ENCODE results near the gene FGR.

The FGR gene

DNA sequence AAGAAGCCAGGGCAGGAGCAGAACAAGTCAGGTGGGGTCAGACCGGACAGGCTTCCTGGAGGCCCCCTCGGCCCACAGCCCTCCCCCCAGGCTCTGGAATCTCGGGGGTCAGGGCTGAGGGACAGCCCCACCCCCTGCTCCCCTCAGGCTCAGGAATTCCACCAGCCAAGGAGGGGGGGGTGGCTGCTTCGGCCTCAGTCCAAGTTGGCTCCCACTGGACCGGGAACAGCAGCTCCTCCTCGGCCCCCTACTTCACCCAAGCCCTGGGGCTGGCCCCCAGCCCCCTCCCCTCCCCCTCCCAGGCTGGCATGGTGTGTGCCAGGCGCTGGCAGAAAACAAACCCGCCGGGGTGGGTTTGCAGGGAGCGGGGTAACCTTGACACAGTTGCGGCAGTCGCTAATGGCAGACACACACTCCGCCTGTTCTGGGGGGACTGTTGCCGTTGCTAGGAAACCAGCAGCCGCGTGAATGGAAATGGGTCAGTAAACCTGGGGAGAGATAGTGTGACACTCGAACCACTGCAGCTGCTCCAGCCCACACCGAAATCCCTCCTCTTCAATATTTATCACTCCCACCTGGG is 63.5 kb downstream of the FGR start:
- no peaks in the 10 kb centered on the region for H3K9me3 ChIP-seq
- TF ChIP-seq, protein P1, sequence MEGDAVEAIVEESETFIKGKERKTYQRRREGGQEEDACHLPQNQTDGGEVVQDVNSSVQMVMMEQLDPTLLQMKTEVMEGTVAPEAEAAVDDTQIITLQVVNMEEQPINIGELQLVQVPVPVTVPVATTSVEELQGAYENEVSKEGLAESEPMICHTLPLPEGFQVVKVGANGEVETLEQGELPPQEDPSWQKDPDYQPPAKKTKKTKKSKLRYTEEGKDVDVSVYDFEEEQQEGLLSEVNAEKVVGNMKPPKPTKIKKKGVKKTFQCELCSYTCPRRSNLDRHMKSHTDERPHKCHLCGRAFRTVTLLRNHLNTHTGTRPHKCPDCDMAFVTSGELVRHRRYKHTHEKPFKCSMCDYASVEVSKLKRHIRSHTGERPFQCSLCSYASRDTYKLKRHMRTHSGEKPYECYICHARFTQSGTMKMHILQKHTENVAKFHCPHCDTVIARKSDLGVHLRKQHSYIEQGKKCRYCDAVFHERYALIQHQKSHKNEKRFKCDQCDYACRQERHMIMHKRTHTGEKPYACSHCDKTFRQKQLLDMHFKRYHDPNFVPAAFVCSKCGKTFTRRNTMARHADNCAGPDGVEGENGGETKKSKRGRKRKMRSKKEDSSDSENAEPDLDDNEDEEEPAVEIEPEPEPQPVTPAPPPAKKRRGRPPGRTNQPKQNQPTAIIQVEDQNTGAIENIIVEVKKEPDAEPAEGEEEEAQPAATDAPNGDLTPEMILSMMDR (IDR thresholded peaks at IDR 0.05): no peak
- H3K36me3 ChIP-seq: no peaks in the 10 kb centered on the region
- intact Hi-C loops (cut with DNase I; ENCODE audit: low total_unique reads): no loop called here
- peak overlapping the region; percentile 7 to 28 for H3K4me3 ChIP-seq
- H3K27me3 ChIP-seq: no peaks in the 10 kb centered on the region
- peaks cover 16 to 97% (median 90%) of the 10 kb centered on the region in 4 donors for H3K4me1 ChIP-seq
- peak overlapping the region; percentile 97 to 99 for H3K27ac ChIP-seq
- DNase-seq: peak in 1 of 2 donors; percentile 80

DNA sequence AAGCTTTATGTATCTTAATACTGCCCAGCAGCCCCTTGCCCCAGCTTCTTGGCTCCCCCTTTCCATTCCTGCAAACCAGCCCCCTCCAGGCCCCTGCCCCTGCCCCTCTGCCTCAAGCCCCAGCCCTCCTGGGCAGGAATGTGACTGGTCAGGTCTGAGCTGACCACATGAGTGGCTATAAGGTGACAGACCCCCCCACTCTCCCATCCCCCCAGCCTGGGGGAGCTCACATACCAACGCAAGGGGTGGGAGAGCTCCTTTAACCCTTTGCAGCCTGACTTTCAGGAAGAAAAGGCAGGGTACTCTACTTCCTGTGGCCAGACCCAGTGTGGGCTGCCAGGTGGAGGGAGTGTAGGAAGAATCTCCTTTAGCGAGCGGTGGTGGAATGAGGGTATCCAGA is 64.2 kb downstream of the FGR start:
- Histone ChIP-seq H3K36me3 (no peaks in the 10 kb centered on the region), H3K4me1 (peaks cover 18 to 98% (median 91%) of the 10 kb centered on the region in 4 donors), H3K4me3 (no peak overlapping the region), H3K27ac (peak overlapping the region; percentile 97 to 99), H3K9me3 (no peaks in the 10 kb centered on the region), H3K27me3 (no peaks in the 10 kb centered on the region)
- no peak for DNase-seq
- intact Hi-C loops (cut with DNase I; ENCODE audit: low total_unique reads): no loop called here
- TF ChIP-seq, protein P1 (IDR thresholded peaks at IDR 0.05): no peak

DNA sequence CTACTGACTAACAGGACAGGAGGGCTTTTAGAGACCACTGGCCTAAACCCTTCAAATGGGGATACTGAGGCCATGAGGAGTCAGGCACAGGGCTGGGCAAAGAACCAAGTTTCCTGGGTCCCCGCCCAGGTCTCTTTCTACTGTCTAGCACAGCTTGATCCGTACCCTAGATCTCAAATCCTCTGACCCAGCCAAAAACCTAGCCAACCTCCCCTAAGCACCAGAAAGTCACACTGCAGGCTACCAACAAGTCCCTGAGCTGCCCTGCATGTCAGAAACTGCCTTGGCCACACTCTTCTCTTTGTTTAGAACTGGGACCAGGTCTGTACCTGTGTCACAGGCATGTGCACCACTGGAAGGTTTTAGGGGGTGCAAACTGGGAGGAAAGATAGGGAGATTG is 64.6 kb downstream of the FGR start:
- intact Hi-C loops (cut with DNase I; ENCODE audit: low total_unique reads): no loop called here
- Histone ChIP-seq H3K27me3 (no peaks in the 10 kb centered on the region), H3K4me1 (peaks cover 22 to 98% (median 96%) of the 10 kb centered on the region in 4 donors), H3K4me3 (no peak overlapping the region), H3K9me3 (no peaks in the 10 kb centered on the region), H3K36me3 (no peaks in the 10 kb centered on the region), H3K27ac (peak overlapping the region; percentile 97 to 99)
- TF ChIP-seq, protein P1 (IDR thresholded peaks at IDR 0.05): no peak
- no peak for DNase-seq

GRCh38 chr1:27569506-27570291 is 65.3 kb downstream of the FGR start:
- H3K9me3 ChIP-seq: no peaks in the 10 kb centered on the region
- TF ChIP-seq, protein P1 (IDR thresholded peaks at IDR 0.05): no peak
- no peak overlapping the region for H3K4me3 ChIP-seq
- H3K36me3 ChIP-seq: no peaks in the 10 kb centered on the region
- H3K4me1 ChIP-seq: peaks cover 29 to 98% (median 97%) of the 10 kb centered on the region in 4 donors
- peak in 1 of 2 donors; percentile 65 for DNase-seq
- intact Hi-C loops (cut with DNase I; ENCODE audit: low total_unique reads): loop anchor here (2.0 kb wide), 1 partner anchor 33 kb away; no protein-coding TSS in a partner anchor
- no peaks in the 10 kb centered on the region for H3K27me3 ChIP-seq
- H3K27ac ChIP-seq: peak overlapping the region; percentile 97 to 99

GRCh38 chr1:27569088-27569460 is 65.9 kb downstream of the FGR start:
- TF ChIP-seq, protein P1 (IDR thresholded peaks at IDR 0.05): no peak
- Histone ChIP-seq H3K27ac (peak overlapping the region; percentile 97 to 99), H3K36me3 (no peaks in the 10 kb centered on the region), H3K27me3 (no peaks in the 10 kb centered on the region), H3K9me3 (no peaks in the 10 kb centered on the region), H3K4me3 (peak overlapping the region; percentile 43 to 53), H3K4me1 (peaks cover 30 to 98% (median 97%) of the 10 kb centered on the region in 4 donors)
- intact Hi-C loops (cut with DNase I; ENCODE audit: low total_unique reads): loop anchor here (2.0 kb wide), 1 partner anchor 34 kb away; no protein-coding TSS in a partner anchor
- peak; percentile 55 to 87 for DNase-seq

All from tibial artery (tissue), 4 donors.